HCT116 (cell line): ENCODE measurements around the gene RSPH9.

Experiments
- ELF1 ChIP-seq: IDR thresholded peaks from 2 replicates; pipeline ENCODE4 v1.6.1; 2012; ENCODE audit warnings: low read depth, borderline replicate concordance
- POLR2A ChIP-seq: IDR thresholded peaks from 2 replicates; pipeline ENCODE4 v1.7.0; 2011; ENCODE audit warnings: borderline replicate concordance; ENCODE audit not compliant: insufficient read depth, insufficient read length; ENCODE audit errors: extremely low read depth
- TF ChIP-seq, protein P1 (sequence below), 3 experiments: fragments of 200-600 bp in 1 of 3; sonication (generic) in 1 of 3; IDR thresholded peaks in 2 of 3; conservative IDR thresholded peaks in 1 of 3; 2 replicates each; pipeline ENCODE4 v1.5.1; 2012 to 2017; ENCODE audit warnings: low read depth in 2 of 3, low read length in 2 of 3, antibody characterized with exemption in 1 of 3, borderline replicate concordance in 1 of 3, control low read depth in 1 of 3, mild to moderate bottlenecking in 1 of 3, mixed read lengths in 1 of 3, mixed run types in 1 of 3, moderate library complexity in 1 of 3; ENCODE audit not compliant: insufficient read depth in 1 of 3
- TF ChIP-seq, protein P2 (sequence below): IDR thresholded peaks from 2 replicates; pipeline ENCODE4 v1.6.1; 2011; ENCODE audit warnings: mild to moderate bottlenecking, low read length, moderate library complexity; ENCODE audit not compliant: insufficient replicate concordance; ENCODE audit errors: extremely low read depth

DNA sequence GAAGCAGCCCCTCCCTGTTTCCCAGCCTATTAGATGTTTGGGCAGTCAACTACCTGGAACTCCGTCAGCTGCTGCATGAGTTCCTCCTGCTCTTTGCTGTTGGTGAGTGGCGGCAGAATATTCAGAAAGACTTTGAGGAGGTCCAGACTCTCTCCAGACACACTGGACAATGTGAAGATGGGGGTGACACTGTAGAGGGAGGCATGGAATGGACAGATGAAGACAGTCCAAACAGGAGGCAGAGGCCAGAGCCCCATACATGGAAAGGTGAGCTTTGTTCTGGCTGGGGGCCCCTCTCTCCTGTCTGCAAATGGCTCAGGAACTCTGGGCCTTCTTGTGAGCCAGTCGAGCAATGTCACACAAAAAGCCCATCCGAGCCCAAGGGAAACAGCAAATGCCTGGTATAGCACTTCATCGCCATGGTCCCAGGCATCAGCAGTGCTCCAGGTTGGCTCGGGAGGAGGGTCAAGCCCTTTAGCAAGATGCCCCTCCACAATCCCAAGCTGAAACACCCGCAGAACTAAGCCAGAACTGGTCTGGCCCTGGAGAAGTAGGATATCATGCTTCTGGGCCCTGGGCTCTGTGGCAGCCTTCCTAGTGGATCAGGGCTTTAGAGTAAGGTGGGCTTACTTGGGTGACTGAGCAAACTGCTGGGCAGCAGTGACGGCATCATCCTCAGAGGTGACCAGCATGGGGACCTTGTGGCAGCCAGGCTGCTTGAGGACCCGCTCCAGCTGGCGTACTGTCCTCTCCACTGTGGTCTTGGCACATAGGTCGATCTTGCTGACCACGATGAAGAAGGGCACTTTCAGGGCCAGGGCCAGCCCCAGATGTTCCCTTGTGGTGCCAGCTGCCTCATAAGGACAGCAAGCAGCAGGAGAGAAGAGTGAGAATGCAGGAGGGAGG, 20.7 kb upstream of the RSPH9 start:
- TF ChIP-seq, protein P1, sequence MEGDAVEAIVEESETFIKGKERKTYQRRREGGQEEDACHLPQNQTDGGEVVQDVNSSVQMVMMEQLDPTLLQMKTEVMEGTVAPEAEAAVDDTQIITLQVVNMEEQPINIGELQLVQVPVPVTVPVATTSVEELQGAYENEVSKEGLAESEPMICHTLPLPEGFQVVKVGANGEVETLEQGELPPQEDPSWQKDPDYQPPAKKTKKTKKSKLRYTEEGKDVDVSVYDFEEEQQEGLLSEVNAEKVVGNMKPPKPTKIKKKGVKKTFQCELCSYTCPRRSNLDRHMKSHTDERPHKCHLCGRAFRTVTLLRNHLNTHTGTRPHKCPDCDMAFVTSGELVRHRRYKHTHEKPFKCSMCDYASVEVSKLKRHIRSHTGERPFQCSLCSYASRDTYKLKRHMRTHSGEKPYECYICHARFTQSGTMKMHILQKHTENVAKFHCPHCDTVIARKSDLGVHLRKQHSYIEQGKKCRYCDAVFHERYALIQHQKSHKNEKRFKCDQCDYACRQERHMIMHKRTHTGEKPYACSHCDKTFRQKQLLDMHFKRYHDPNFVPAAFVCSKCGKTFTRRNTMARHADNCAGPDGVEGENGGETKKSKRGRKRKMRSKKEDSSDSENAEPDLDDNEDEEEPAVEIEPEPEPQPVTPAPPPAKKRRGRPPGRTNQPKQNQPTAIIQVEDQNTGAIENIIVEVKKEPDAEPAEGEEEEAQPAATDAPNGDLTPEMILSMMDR (IDR thresholded peaks at IDR 0.05 in 2 of 3, conservative IDR thresholded peaks at IDR 0.05 in 1 of 3; ENCODE audit: borderline replicate concordance in 1 of 3, insufficient read depth in 1 of 3, low read depth in 2 of 3, low read length in 2 of 3) = no peak
- TF ChIP-seq POLR2A (no peak), ELF1 (no peak)
- TF ChIP-seq, protein P2, sequence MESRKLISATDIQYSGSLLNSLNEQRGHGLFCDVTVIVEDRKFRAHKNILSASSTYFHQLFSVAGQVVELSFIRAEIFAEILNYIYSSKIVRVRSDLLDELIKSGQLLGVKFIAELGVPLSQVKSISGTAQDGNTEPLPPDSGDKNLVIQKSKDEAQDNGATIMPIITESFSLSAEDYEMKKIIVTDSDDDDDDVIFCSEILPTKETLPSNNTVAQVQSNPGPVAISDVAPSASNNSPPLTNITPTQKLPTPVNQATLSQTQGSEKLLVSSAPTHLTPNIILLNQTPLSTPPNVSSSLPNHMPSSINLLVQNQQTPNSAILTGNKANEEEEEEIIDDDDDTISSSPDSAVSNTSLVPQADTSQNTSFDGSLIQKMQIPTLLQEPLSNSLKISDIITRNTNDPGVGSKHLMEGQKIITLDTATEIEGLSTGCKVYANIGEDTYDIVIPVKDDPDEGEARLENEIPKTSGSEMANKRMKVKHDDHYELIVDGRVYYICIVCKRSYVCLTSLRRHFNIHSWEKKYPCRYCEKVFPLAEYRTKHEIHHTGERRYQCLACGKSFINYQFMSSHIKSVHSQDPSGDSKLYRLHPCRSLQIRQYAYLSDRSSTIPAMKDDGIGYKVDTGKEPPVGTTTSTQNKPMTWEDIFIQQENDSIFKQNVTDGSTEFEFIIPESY = no peak
